Stimulated activated CD8-positive, alpha-beta memory T cell treated with anti-CD3 and anti-CD28 coated beads, Interleukin-4, amount 100 ng/mL, for 4 hours (primary cell): Measurements from ENCODE around the gene UQCRQ.

Source experiments
- DNase-seq, 2 donors: peaks; one replicate each; pipeline ENCODE4 v3.0.0-alpha.2; 2020; ENCODE audit warnings: low read depth in 2 of 2, low spot score in 1 of 2

Gene UQCRQ

DNA sequence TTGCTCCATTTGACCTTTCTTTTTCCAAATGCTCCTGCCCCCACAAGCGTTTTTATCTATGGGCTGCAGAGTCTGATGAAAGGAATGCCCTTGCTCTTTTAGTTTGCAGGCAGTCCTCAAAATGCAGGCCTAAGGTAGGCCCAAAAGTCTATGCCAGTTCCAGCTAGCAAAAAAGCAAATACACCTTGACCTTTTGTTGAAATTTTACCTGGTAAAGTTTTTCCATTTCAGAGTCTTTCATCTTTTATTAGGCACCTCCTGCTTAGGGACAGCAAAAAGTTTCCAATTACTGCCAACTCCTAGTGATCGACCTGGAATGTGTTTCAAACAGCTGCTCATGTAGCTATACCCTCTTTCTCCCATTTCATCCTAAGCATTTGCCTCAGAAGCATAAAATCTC lies 4.4 kb downstream of the UQCRQ start:
- DNase-seq = no peak

DNA sequence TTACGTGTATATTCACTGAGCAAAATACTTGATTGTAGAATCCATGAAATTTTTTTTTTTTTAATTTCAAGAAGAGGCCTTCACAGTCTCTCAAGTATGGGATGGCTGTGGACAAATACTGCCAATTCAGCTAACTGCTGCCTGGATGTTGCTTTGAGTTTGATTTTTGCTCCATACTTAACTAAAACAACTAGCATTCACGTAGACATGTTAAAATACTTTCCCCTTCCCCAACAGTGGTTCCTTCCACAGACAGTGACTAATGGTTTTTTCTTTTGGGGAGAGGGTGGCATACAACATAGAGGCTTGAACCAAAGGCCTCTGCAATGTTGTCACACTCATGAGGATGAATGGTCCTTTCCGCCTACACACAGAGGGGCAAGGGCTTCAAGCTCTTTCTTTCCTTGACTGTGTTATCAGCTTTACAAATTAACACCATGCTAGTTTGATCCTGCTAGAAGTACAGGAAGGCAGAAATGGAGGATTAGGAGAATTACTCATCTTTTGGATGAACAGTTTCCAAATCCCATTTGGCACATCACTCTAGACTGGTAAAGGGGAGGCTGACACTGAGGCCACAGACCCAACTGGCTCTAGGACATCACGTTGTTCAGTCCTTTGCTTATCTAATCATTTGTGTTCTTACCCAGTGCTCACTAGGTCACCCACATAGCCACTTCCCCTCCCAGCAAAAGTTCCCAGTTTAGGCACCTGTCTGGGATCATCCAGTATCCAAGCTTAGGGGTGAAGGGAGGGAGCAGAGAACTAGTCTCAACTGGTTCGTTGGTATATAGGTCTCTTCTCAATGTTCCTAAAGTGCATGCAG lies 5.2 kb downstream of the UQCRQ start:
- DNase-seq = no peak

DNA sequence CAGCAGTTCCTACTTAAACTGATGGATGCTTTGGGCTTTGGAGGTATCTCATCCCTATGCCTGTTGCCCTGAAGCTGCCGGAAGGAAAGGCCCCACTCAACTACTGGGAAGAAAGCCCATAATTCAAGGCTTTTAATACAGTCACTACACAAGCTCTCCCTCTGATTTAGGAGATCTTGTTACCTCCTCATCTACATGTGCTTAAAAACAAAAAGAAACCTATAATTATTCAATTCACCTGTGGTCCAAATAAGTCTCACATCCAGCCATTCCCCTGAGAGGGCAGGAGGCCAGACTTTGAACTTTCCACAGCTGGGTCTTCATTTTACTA lies 6.3 kb downstream of the UQCRQ start:
- DNase-seq = no peak

DNA sequence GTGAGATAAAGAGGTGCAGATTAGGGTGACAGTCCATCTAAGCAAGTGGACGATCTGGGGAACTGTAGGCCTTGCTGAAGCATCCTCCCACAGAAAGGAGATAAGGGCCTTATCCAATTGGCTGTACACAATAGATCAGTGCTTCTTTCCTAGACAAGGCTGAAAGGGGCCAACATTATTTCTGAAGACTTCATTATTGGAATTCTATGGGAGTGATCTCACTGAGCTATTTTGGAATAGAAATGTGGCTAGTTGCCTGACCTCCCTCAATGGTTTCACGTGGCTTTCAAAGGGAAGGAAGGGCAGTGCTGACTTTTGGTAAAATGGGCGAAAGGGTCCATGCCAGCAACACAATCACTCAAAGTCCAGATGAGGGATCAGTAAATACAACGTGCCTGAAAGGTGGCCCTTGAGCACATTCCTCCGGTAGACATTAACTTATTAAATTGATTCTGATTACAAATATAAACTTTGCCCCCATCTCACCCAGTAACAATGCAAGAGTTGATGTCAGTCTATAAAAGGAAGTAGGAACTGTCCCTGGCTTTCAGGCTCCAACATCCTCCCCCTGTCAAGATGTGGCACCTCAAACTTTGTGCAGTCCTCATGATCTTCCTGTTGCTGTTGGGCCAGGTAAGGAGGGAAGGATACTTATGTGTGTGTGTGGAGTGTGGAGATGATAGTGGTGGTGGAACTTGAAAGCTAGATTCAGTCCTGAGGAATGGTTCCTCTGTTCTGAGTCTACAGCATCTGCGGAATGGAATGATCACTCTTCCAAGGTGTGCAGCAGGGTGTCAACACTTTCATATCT lies 6.9 kb downstream of the UQCRQ start, which contains the start of gene LEAP2:
LEAP2 (plus strand) TSS at position 550 of the 811 bp plus-strand sequence; CDS start at position 577, 27 bp downstream.
- no peak for DNase-seq

DNA sequence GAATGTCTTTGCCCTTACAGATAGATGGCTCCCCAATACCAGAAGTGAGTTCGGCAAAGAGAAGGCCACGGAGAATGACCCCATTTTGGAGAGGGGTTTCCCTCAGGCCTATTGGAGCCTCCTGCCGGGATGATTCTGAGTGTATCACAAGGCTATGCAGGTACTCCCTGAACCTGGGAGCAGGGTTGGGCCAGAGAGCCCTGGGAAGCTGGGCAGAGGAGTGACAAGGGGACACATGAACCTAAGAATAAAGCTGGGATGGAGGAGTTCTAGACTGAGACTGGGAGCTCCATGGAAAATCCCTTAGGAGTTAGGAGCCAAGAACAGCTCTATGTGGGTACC lies 7.5 kb downstream of the UQCRQ start:
- DNase-seq = no peak

DNA sequence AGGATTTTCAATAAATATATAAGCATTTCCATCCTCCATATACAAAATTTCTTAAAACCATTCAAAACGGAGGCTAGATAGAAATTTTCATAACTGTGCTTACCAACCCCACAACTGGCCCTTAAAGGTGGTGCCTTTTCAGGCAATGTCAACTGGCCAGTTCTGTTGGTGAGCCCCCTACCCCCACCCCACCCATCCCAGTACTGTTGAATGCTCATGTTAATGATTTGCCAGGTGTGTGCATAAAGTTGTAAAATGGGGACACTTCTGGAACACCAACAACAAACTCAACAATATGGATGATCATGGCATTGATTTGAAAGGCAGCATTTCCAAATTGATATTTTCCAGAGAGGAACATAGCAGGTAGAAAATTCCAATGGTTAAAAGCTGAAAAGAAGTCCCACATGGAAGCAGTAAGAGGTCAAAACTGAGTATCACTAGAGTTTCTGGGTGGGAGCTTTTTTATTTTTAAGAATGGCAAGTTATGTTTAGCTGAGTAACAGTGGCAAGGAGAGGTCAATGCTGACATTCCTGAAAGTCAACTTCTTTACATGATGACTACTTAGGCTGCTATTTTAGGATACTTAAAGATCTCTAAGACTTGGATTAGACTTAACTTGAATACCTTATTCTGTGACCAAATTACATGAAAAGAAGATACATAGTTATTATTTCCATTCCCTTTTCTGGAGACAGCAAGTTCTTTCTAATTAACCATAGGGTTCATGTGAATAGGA lies 9.7 kb downstream of the UQCRQ start:
- DNase-seq = no peak

DNA sequence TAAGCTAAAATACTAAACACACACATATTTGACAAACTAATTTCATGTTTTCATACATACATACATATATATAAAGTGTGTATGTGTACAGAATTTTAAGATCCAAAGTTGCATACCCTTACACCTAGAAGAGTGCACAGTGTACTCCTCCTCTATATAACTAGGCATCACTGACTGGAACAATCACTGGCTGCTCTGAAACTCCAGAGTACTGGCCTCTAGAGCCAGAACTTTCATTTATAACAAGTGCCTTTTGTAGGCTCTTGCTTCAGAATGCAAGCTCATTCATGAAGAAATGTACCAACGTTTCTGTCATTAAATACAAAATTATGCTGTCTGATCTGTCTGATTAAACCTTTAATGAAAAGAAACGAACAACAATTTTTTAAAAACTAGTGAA lies 11.0 kb downstream of the UQCRQ start:
- DNase-seq = no peak

DNA sequence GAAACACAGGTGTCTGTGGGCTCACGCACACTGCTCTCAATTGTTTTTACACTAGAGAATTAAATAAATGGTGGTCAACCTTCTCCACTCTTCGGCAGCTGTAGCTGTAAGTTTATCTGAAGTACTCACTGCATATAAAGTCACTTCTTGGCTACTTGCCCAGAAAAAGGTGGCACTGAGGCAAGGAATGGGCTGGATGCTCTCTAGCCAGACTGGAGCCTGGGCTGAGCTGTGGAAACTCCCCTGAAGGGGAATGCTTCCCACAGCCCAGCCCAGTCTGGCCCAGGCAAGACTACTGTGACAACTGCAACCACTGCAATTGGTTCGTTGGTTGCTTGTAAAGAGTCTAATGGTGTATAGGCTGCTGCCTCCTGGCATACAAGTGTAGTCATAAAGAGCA lies 11.5 kb downstream of the UQCRQ start:
- no peak for DNase-seq

DNA sequence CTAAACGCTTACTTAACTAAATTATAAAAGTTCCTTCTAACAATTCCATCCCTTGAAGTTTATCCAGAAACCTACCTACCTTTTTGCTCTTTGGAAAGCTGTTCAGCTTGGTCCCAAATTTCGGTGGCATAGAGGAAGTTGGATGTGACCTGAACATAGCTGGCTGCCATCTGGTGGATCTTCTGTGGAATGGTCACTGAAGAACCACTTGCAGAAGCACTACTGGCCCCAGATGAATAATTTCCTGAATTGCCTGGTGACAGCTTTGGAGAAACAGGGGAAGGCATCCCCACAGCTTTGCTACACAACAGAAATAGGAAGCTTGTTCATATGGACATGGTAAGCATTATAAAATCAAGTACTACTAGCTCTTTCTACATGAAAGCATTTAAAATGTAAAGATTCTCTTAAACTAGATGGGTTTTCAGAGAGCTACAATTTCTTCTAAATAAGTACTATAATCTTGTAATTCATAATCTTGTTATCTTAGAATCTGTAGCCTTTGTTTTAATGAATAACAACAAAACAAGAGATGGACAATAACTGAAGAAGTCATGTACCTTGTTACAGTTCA lies 16.9 kb downstream of the UQCRQ start:
- DNase-seq = no peak

DNA sequence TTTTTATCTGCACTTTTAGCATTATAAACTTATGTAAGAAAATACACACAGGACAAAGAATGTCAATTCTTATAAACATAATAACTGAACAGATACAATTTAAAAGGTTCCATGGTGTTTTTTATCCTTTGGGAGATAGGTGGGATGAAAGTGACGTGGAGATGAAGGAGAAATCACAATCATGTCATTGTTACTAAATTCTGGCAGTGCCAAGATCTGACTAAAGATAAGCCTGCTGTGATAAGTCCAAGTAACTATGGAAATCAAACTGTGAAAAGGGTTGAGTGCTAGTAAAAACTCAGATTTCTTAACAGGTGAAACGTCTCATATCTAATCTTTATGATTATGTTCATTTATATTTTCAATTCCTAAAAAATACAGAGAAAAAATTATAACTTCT lies 18.1 kb downstream of the UQCRQ start:
- no peak for DNase-seq

DNA sequence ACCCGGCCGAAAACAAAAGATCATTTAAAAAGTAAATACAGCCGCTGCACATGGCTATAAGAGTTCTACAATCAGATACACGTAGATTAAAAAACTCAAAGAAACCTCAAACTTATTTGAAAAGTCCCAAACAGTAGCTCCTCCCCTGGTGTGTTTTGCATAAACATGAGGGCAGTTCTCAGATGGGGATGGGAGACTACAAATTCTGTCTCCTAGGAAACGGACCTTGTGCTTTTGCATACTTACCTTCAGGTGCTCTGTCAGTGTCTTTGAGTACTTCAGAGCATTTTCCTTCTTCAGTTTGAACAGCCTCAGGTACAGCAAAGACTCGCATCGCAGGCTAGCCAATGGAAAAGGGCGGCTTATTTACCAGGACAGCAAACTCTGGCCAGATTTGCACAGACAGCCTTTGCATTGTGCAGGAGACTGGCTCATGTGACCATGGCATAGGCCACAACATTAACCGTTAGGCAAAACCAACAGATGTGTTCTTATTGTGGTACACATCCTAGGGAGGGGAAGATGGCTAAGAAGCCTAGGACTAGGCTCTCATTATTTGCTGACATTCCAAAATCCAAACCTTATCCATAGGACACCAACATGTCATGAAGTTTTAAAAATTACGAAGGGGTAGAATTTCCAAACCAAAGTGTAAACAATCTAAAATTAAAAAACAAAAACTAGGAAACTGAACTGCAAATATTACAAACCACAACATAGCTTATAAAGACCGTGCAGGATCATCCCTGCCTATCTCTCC lies 19.8 kb downstream of the UQCRQ start:
- no peak for DNase-seq

DNA sequence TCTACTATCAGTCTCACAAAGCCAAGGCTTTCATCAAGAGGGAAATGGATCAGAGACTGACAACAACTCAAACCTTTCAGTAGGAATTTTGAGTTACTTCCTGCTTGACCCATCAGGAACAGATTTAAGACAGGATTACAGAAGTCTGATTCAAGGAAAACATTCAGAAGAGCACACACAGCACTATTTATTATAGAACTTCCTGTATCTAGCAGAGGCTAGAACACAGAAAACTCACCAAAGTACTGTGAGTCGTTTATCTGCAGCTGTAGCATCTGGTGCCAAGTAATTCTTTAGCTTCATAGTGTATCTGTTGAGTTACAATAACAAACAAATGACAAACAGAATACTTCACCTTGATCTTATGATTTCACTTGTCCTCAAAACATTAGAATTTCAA lies 20.8 kb downstream of the UQCRQ start:
- no peak for DNase-seq

DNA sequence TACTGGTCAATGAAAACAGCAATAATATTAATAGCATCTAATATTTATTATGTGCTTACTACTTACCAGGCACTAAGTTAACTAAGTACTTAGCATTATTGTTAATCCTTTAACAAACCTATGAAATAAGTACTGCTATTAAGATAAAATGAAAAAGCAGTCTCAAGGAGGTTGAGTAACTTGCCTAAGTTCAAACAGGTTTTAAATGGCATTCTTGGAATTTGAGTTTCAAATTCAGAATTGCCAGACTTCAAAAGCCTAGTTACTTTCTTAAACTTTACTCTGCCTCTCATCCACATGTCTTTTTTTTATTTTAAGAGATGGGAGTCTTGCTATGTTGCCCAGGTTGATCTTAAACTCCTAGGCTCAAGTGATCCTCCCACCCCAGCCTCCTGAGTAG lies 23.1 kb downstream of the UQCRQ start:
- no peak for DNase-seq

DNA sequence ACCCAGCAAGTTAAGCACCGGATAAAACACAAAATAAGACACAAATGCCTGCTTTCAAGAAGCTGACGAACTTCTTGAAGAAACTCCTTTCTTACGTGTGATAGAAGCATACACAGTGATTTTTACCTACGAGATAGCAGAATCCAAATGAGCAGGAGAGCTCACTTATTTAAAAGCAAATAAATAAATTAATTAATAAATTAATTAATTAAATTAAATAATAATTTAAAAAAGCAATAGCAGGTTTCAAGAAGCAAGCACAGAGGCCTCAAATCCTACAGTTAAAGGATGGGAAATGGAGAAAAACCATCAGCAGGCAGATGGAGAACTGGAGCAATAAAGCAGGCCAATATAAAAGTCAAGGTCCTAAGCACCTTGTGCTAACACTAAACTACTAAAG lies 24.4 kb downstream of the UQCRQ start:
- DNase-seq = no peak

DNA sequence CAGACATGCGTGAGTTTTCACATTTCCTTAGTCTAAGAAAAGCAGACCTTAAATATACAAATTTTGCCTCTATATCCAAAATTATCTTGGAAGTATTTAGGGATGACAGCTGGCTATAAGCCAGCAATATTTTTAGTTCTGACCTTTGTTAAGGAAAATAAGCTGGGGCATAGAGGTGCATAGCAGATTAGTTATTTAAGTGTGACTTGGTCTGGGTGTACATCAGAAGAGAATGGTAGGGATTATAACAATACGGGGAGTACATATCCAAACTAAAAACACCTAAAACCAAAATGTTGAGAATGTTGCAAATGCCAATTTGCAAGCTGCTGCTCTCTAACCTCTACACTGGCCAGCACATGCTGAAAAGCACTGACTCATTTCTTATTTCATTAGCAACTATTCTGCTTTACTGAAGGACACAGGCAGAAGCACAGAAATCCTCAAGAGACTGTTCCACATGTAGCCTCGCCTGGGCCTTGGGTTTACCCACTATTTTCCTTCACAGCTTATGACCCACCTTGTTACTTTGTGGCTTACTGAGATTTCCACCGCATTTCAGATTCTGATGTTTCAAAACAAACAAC lies 29.4 kb downstream of the UQCRQ start:
- DNase-seq = no peak

DNA sequence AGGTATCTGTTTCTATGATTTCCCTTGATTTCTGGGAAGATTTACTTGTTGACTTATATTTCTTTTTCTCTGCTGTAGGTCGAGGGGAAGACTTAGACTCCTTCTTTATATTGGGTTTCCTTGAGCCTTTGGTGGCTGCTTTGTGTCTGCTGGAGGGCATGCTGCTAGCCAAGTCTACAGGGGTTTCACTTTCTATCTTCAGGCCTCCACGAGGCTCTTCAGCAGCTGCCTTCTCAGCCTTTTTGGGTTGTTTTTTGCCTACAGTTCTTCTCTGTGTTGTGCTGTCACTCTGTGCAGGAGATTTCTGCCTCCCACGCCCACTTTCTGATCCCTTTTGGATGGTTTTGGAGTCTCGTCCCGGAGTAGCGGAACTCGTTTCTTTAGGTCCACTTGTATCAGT lies 30.2 kb downstream of the UQCRQ start:
- DNase-seq = no peak

DNA sequence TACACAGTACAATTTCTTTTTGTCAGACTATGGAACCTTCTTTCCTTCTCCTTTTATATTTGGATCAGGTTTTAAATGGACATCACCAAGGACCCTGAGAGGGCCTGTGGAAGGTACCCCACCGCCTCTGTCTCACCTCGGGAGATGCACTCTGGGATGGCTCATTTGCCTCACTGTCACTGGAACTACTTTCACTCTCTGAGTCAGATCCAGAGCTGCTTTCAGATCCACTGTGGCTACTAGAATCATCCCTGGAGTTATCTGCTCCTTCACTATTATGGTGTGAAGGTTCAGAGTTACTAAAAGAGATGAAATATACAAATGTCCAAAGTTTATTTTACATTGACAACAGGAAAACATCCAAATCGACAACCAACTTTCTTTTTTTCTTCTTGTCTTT lies 31.7 kb downstream of the UQCRQ start:
- DNase-seq = no peak

DNA sequence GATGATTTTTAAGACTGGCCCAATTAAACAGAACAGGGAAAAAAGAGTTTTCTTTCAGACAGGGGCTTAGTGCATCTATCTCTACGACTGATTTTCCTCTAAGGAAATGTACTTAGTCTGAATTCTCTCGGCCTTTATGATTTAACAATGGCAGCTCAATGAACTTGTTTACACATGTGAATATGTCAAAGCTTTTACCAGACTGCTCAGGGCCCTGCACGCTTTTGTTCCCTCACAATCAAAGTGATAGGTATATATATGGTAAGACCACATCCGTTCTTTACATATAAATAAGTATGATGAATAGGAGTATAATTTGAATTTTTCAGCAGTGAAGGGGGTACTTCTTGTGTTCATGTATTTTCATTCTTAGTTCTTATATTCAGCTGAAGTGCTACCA lies 34.6 kb downstream of the UQCRQ start:
- DNase-seq = no peak

DNA sequence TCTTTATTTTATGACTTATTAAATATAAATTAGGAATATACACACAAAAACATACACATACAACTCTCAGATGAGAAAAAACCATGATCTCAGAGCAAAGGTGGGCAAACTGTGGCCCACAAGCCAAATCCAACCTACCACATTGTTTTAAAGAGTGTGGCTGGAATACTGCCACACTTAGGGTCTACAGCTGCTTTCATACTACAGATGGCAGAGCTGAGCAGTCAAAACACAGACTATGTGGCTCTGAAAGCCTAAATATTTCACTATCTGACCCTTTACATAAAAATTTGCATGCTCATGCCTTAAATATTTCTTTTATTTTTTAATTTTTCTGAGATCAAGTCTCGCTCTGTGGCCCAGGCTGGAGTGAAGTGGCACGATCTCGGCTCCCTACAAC lies 35.3 kb downstream of the UQCRQ start:
- DNase-seq = no peak

DNA sequence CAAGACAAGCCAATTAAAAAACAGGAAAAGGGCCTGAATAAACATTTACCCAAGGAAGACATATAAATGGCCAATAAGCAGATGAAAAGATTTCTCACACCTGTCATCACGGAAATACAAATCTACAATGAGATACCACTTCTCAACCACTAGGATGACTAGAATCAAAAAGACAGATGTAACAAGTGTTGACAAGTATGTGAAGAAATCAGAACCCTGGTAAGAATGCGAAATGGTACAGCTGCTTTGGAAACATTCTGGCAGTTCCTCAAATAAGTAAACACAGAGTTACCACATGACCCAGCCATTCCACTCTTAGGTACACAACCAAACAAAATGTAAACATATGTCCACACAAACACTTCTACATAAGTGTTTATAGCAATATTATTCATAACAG lies 39.5 kb downstream of the UQCRQ start:
- no peak for DNase-seq

DNA sequence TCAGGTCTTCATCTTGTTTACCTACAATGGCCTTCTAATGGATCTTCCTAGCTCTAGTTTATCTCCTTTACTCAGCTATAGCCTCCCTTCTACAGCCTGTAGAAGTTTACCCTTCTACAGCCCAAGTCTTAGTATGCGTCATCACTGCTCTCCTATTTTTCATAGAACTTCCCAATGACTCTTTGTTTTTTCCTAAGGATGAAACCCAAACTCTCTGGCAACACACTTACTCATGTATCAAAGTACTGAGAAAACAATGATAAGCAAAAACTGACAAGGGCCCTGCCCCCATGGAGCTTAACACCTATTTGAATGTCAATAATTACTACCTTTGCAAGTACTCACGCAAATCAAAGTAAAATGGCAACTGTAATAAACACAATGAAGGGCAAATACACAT lies 40.7 kb downstream of the UQCRQ start:
- DNase-seq = no peak
